Measurements from ENCODE around the gene CBFB. TPM values are rescaled to one million over a fixed set of nuclear protein-coding genes. Genes with fewer than 3 reads are reported as not detected.
A peak's percentile ranks its signal among the peaks of the same experiment; 100 is the strongest.

The CBFB gene
- total and polyA plus RNA-seq, 2 of the 13 experiments (the other 11 are each of a cell fraction or from before 2014, with no cell fraction given) = 22.1 to 70.8 TPM

GRCh38 chr16:66988197-66988788 is 40.7 kb upstream of the CBFB start, which contains the start of gene CES4A (continued):
- TF ChIP-seq ARID5B (CRISPR knock-in tag; IDR thresholded peaks at IDR 0.05) = peak; percentile 60
- TF ChIP-seq ZNF367 (CRISPR knock-in tag; IDR thresholded peaks at IDR 0.05; ENCODE audit: borderline replicate concordance) = no peak
- TF ChIP-seq TIGD3 (CRISPR knock-in tag; IDR thresholded peaks at IDR 0.05; ENCODE audit: borderline replicate concordance) = no peak
- TF ChIP-seq HMG20B (CRISPR knock-in tag; conservative IDR thresholded peaks at IDR 0.05) = no peak
- TF ChIP-seq ZNF552 (CRISPR knock-in tag; IDR thresholded peaks at IDR 0.05; ENCODE audit: borderline replicate concordance) = no peak
- no peak for TF ChIP-seq KDM6A (CRISPR knock-in tag; IDR thresholded peaks at IDR 0.05; ENCODE audit: low read depth)
- no peak for TF ChIP-seq PLRG1 (conservative IDR thresholded peaks at IDR 0.05)
- TF ChIP-seq ZNF205 (CRISPR knock-in tag; IDR thresholded peaks at IDR 0.05) = no peak
- 0 out of 2 replicates have a peak, but pooled peaks have one; percentile 19 for TF ChIP-seq ZNF777 (CRISPR knock-in tag; IDR thresholded peaks at IDR 0.05)
- no peak for TF ChIP-seq KLF15 (CRISPR knock-in tag; IDR thresholded peaks at IDR 0.05; ENCODE audit: borderline replicate concordance)
- TF ChIP-seq TFDP1 (CRISPR knock-in tag; IDR thresholded peaks at IDR 0.05; ENCODE audit: borderline replicate concordance) = peak; percentile 64; the same call in 1 of the 2 replicates
- 0 out of 2 replicates have a peak, but pooled peaks have one; percentile 60 for TF ChIP-seq MXD1 (CRISPR knock-in tag; IDR thresholded peaks at IDR 0.05)
- no peak for TF ChIP-seq MZF1 (CRISPR knock-in tag; IDR thresholded peaks at IDR 0.05; ENCODE audit: borderline replicate concordance)
- peak; percentile 48; the same call in 1 of the 2 replicates for TF ChIP-seq ZBTB7B (CRISPR knock-in tag; IDR thresholded peaks at IDR 0.05)
- peak; percentile 82; the same call in 1 of the 2 replicates for TF ChIP-seq HIVEP1 (CRISPR knock-in tag; IDR thresholded peaks at IDR 0.05)
- peak; percentile 62 for TF ChIP-seq HNF4A (CRISPR knock-in tag; IDR thresholded peaks at IDR 0.05)
- peak; percentile 65 for TF ChIP-seq RARA (CRISPR knock-in tag; IDR thresholded peaks at IDR 0.05)
- no peak for TF ChIP-seq DR1 (CRISPR knock-in tag; IDR thresholded peaks at IDR 0.05)
- 0 out of 2 replicates have a peak, but pooled peaks have one; percentile 22 for TF ChIP-seq ZNF569 (CRISPR knock-in tag; IDR thresholded peaks at IDR 0.05; ENCODE audit: borderline replicate concordance)
- no peak for TF ChIP-seq ZBTB37 (CRISPR knock-in tag; IDR thresholded peaks at IDR 0.05)
- no peak for TF ChIP-seq THAP8 (CRISPR knock-in tag; IDR thresholded peaks at IDR 0.05; ENCODE audit: borderline replicate concordance)
- TF ChIP-seq ATM (IDR thresholded peaks at IDR 0.05; ENCODE audit: borderline replicate concordance) = no peak
